SU-DHL-6 (cell line): ENCODE data around the gene PDHA1.

Experiments
- H2AFZ ChIP-seq: fragments of 200-600 bp; sonication (generic); 2 replicates; pipeline ENCODE4 v1.6.1; 2014; ENCODE audit warnings: low read depth, mild to moderate bottlenecking, moderate library complexity, mixed read lengths, antibody characterized with exemption, low read length; ENCODE audit not compliant: severe bottlenecking
- H3F3A ChIP-seq: fragments of 200-600 bp; shearing (Covaris generic); 2 replicates; pipeline ENCODE4 v1.6.0; 2016; ENCODE audit warnings: antibody characterized with exemption, mild to moderate bottlenecking; ENCODE audit not compliant: insufficient read depth
- H3K27ac ChIP-seq: fragments of 200-600 bp; sonication (generic); 2 replicates; pipeline ENCODE4 v1.5.1; 2016; ENCODE audit warnings: low read depth, mild to moderate bottlenecking, low read length, moderate library complexity, mixed read lengths
- H3K27me3 ChIP-seq: fragments of 200-600 bp; sonication (generic), shearing (Covaris generic); 2 replicates; pipeline ENCODE4 v1.6.0; 2014; ENCODE audit warnings: mild to moderate bottlenecking, low read length
- H3K36me3 ChIP-seq: fragments of 200-600 bp; sonication (generic); 2 replicates; pipeline ENCODE4 v1.6.1; 2014; ENCODE audit warnings: mild to moderate bottlenecking, low read length, mixed read lengths
- H3K4me2 ChIP-seq: fragments of 300-600, 200-600 bp; shearing (Covaris generic), sonication (generic); 2 replicates; pipeline ENCODE4 v1.6.0; 2014; ENCODE audit warnings: low read length, low read depth, mild to moderate bottlenecking; ENCODE audit not compliant: poor library complexity, severe bottlenecking
- H3K4me3 ChIP-seq: fragments of 200-600 bp; sonication (generic); 2 replicates; pipeline ENCODE4 v1.5.1; 2014; ENCODE audit warnings: antibody characterized with exemption, low read length, mild to moderate bottlenecking, mixed read lengths; ENCODE audit not compliant: insufficient read depth, poor library complexity, severe bottlenecking
- H3K79me2 ChIP-seq: fragments of 200-600 bp; sonication (generic); 2 replicates; pipeline ENCODE4 v1.6.1; 2014; ENCODE audit warnings: mild to moderate bottlenecking, low read length, moderate library complexity; ENCODE audit not compliant: insufficient read depth
- H3K9ac ChIP-seq: fragments of 200-600 bp; sonication (generic); 2 replicates; pipeline ENCODE4 v1.7.0; 2014; ENCODE audit warnings: mild to moderate bottlenecking, low read length
- H3K9me2 ChIP-seq: fragments of 200-600 bp; sonication (generic); replicated peaks from 2 replicates; pipeline ENCODE4 v1.6.1; 2014; ENCODE audit warnings: low read length; ENCODE audit not compliant: insufficient read depth
- H3K9me3 ChIP-seq: fragments of 200-600 bp; sonication (generic); 2 replicates; pipeline ENCODE4 v1.6.1; 2014; ENCODE audit warnings: low read length, mixed read lengths; ENCODE audit not compliant: insufficient read depth
- H4K20me1 ChIP-seq: fragments of 200-600 bp; sonication (generic); 2 replicates; pipeline ENCODE4 v1.6.1; 2014; ENCODE audit warnings: low read depth, mild to moderate bottlenecking, antibody characterized with exemption, low read length, moderate library complexity, mixed read lengths
- CTCF ChIP-seq: fragments of 200-600 bp; sonication (generic); IDR thresholded peaks from one replicate; pipeline ENCODE4 v1.5.1; 2017; ENCODE audit warnings: antibody characterized with exemption, mild to moderate bottlenecking, low read length, moderate library complexity; ENCODE audit not compliant: insufficient read depth, poor library complexity, severe bottlenecking
- EZH2phosphoT487 ChIP-seq: fragments of 200-600 bp; sonication (generic), shearing (Covaris generic); conservative IDR thresholded peaks from 2 replicates; pipeline ENCODE4 v1.6.1; 2018; ENCODE audit warnings: mild to moderate bottlenecking, antibody characterized with exemption, low read length, moderate library complexity, mixed read lengths

PDHA1 gene

GRCh38 chrX:19370061-19370460 lies 26.3 kb downstream of the PDHA1 start:
- no peak overlapping the region for H2AFZ ChIP-seq
- H3K36me3 ChIP-seq: no peaks in the 10 kb centered on the region
- H3K4me2 ChIP-seq: no peak overlapping the region

GRCh38 chrX:19372170-19372546 lies 28.4 kb downstream of the PDHA1 start:
- Histone ChIP-seq H4K20me1 (no peaks in the 10 kb centered on the region), H3K9me2 (no peaks in the 10 kb centered on the region), H3K27me3 (no peaks in the 10 kb centered on the region), H2AFZ (no peak overlapping the region), H3K79me2 (no peaks in the 10 kb centered on the region), H3K4me3 (no peak overlapping the region), H3F3A (no peaks in the 10 kb centered on the region), H3K9me3 (no peaks in the 10 kb centered on the region), H3K4me2 (no peak overlapping the region), H3K9ac (no peak overlapping the region), H3K27ac (no peak overlapping the region), H3K36me3 (no peaks in the 10 kb centered on the region)
- TF ChIP-seq EZH2phosphoT487 (no peak), CTCF (peak; percentile 35)

More at GRCh38 chrX:19370061-19370460, 26.3 kb downstream of the PDHA1 start:
- H3K4me3 ChIP-seq: no peak overlapping the region
- no peak for TF ChIP-seq CTCF
- TF ChIP-seq EZH2phosphoT487: no peak
- H3K79me2 ChIP-seq: no peaks in the 10 kb centered on the region
- H3K27ac ChIP-seq: no peak overlapping the region
- H3F3A ChIP-seq: no peaks in the 10 kb centered on the region
- H3K27me3 ChIP-seq: no peaks in the 10 kb centered on the region
- no peak overlapping the region for H3K9ac ChIP-seq
- no peaks in the 10 kb centered on the region for H3K9me2 ChIP-seq
- H4K20me1 ChIP-seq: no peaks in the 10 kb centered on the region
- H3K9me3 ChIP-seq: no peaks in the 10 kb centered on the region

- H3K9me3 ChIP-seq: no peaks in the 10 kb centered on the region
- no peaks in the 10 kb centered on the region for H3K36me3 ChIP-seq
- H4K20me1 ChIP-seq: no peaks in the 10 kb centered on the region
- H3K4me3 ChIP-seq: no peak overlapping the region
- no peaks in the 10 kb centered on the region for H3K27me3 ChIP-seq
- TF ChIP-seq CTCF (no peak), EZH2phosphoT487 (no peak)
- no peaks in the 10 kb centered on the region for H3K79me2 ChIP-seq
- H3F3A ChIP-seq: no peaks in the 10 kb centered on the region
- H3K4me2 ChIP-seq: no peak overlapping the region
- H3K9ac ChIP-seq: no peak overlapping the region
- H2AFZ ChIP-seq: no peak overlapping the region
- H3K9me2 ChIP-seq: no peaks in the 10 kb centered on the region
- no peak overlapping the region for H3K27ac ChIP-seq
Measured at GRCh38 chrX:19372547-19373331, 29.0 kb downstream of the PDHA1 start.
